ENCODE data around the gene ARL8A. TPM values are rescaled to one million over a fixed set of nuclear protein-coding genes. Genes with fewer than 3 reads are reported as not detected.
"Not testable (repeated sequence)": the region's sequence is repeated elsewhere in the genome, so short reads cannot be mapped to it uniquely, and the experiment has no call there.

ARL8A gene
- total RNA-seq, 1 experiment from 2014 or later, result 45.6 TPM

DNA sequence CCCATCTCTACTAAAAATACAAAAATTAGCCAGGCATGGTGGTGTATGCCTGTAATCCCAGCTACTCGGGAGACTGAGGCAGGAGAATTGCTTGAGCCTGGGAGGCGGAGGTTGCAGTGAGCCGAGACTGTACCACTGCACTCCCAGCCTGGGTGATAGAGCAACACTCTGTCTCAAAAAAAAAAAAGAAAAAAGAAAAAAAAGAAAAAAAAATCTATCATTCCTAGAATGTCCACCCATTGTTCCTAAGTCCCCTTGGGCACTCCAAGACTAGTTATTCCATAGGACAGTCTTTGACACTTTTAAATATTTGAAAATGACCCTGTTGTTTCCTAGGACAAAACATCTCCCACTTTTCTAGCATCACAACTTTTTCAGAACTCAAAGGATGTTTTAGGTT is 3.1 kb downstream of the ARL8A start:
- H3K4me3 ChIP-seq (replicated peaks in 1 of 2; ENCODE audit: low read depth in 1 of 2, low read length in 2 of 2); H2AFZ ChIP-seq (ENCODE audit: low read depth, low read length, poor library complexity, severe bottlenecking); H3K36me3 ChIP-seq (ENCODE audit: control insufficient read depth in 1 of 2, insufficient read depth in 2 of 2, low read length in 2 of 2); ATAC-seq; H3K9ac ChIP-seq (ENCODE audit: low read length); H3K9me3 ChIP-seq (ENCODE audit: control insufficient read depth in 1 of 2, insufficient read depth in 1 of 2, low read depth in 1 of 2, low read length in 2 of 2); H3K4me2 ChIP-seq (ENCODE audit: low read length); POLR2A ChIA-PET; CTCF ChIA-PET; H4K20me1 ChIP-seq (ENCODE audit: insufficient read depth); H3K27ac ChIP-seq (ENCODE audit: low read depth, low read length); H3K9me2 ChIP-seq (ENCODE audit: insufficient read depth); DNase-seq (ENCODE audit: low read depth, low spot score); H3K27me3 ChIP-seq (ENCODE audit: insufficient read depth, low read length); intact Hi-C loops (cut with micrococcal nuclease); BruUV-seq (replicated peaks): not testable (repeated sequence)
- Histone ChIP-seq H3K79me2 (ENCODE audit: insufficient read depth, low read length) (peaks cover 53% of the 10 kb centered on the region), H3K4me1 (ENCODE audit: control insufficient read depth in 1 of 2, insufficient read depth in 2 of 2, low read length in 2 of 2) (peaks cover 5 to 20% of the 10 kb centered on the region in 2 experiments; a peak in 3 of 4 replicates)
- RAD21 ChIA-PET (ENCODE audit: low non-redundant PET in 1 of 2, low total read pairs in 2 of 2, uncharacterized antibody in 2 of 2, unreplicated experiment in 2 of 2), result interaction anchor here in 1 of 2 experiments (0.7 kb wide), 1 partner anchor 141 kb away, joined by 3 read pairs; no protein-coding TSS in a partner anchor

DNA sequence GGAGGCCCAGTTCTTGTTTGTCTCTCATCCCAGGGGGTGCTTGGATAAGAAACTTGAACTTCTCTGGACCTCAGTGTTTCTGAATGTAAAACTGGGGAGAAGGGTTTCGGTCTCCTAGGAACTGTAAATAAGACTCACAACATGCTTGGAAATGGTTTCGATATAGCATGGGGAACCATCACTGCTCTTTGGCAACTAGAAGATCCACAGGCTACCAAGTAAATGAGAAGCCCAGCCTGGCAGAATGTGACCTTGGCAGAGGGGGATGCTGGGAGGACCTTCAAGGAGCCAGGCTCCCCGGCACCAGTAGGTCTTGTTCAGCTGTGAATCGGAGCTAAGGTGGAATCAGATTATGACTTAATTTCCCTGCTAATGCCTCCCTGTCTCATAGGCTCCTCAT is 3.7 kb downstream of the ARL8A start:
- ChIA-PET RAD21 (ENCODE audit: low non-redundant PET in 1 of 2, low total read pairs in 2 of 2, uncharacterized antibody in 2 of 2, unreplicated experiment in 2 of 2) (interaction anchor here in 1 of 2 experiments (0.7 kb wide), 1 partner anchor 140 kb away, joined by 3 read pairs; no protein-coding TSS in a partner anchor), CTCF (no interaction called here), POLR2A (no interaction called here)
- Histone ChIP-seq H3K9me3 (ENCODE audit: control insufficient read depth in 1 of 2, insufficient read depth in 1 of 2, low read depth in 1 of 2, low read length in 2 of 2) (no peaks in the 10 kb centered on the region), H3K79me2 (ENCODE audit: insufficient read depth, low read length) (peaks cover 53% of the 10 kb centered on the region), H3K27me3 (ENCODE audit: insufficient read depth, low read length) (no peaks in the 10 kb centered on the region), H3K27ac (ENCODE audit: low read depth, low read length) (no peak overlapping the region), H3K36me3 (ENCODE audit: control insufficient read depth in 1 of 2, insufficient read depth in 2 of 2, low read length in 2 of 2) (no peaks in the 10 kb centered on the region; a peak in 1 of 4 replicates), H2AFZ (ENCODE audit: low read depth, low read length, poor library complexity, severe bottlenecking) (no peak overlapping the region), H3K4me1 (ENCODE audit: control insufficient read depth in 1 of 2, insufficient read depth in 2 of 2, low read length in 2 of 2) (peaks cover 5 to 20% of the 10 kb centered on the region in 2 experiments; a peak in 3 of 4 replicates), H3K9ac (ENCODE audit: low read length) (no peak overlapping the region), H3K4me2 (ENCODE audit: low read length) (no peak overlapping the region), H3K4me3 (replicated peaks in 1 of 2; ENCODE audit: low read depth in 1 of 2, low read length in 2 of 2) (no peak overlapping the region), H3K9me2 (ENCODE audit: insufficient read depth) (no peaks in the 10 kb centered on the region), H4K20me1 (ENCODE audit: insufficient read depth) (no peaks in the 10 kb centered on the region)
- ATAC-seq, result no peak
- intact Hi-C loops (cut with micrococcal nuclease), result no loop called here
- DNase-seq (ENCODE audit: low read depth, low spot score), result no peak
- TSS peak; percentile 13 for BruUV-seq (replicated peaks)
- TF ChIP-seq CEBPB (IDR thresholded peaks at IDR 0.05; ENCODE audit: low read depth) (no peak), EZH2phosphoT487 (IDR thresholded peaks at IDR 0.05; ENCODE audit: borderline replicate concordance) (no peak), ZNF274 (IDR thresholded peaks at IDR 0.05; ENCODE audit: low read depth, low read length) (no peak), SRF (IDR thresholded peaks at IDR 0.05; ENCODE audit: low read depth) (no peak), JUND (IDR thresholded peaks at IDR 0.05) (no peak), POLR2A (IDR thresholded peaks at IDR 0.05; ENCODE audit: borderline replicate concordance, extremely low read depth, insufficient read depth, insufficient read length) (no peak), EZH2 (IDR thresholded peaks at IDR 0.05) (no peak), SIN3A (IDR thresholded peaks at IDR 0.05; ENCODE audit: low read depth) (no peak), CBX3 (IDR thresholded peaks at IDR 0.05; ENCODE audit: low read depth) (no peak)
- TF ChIP-seq, protein P1, sequence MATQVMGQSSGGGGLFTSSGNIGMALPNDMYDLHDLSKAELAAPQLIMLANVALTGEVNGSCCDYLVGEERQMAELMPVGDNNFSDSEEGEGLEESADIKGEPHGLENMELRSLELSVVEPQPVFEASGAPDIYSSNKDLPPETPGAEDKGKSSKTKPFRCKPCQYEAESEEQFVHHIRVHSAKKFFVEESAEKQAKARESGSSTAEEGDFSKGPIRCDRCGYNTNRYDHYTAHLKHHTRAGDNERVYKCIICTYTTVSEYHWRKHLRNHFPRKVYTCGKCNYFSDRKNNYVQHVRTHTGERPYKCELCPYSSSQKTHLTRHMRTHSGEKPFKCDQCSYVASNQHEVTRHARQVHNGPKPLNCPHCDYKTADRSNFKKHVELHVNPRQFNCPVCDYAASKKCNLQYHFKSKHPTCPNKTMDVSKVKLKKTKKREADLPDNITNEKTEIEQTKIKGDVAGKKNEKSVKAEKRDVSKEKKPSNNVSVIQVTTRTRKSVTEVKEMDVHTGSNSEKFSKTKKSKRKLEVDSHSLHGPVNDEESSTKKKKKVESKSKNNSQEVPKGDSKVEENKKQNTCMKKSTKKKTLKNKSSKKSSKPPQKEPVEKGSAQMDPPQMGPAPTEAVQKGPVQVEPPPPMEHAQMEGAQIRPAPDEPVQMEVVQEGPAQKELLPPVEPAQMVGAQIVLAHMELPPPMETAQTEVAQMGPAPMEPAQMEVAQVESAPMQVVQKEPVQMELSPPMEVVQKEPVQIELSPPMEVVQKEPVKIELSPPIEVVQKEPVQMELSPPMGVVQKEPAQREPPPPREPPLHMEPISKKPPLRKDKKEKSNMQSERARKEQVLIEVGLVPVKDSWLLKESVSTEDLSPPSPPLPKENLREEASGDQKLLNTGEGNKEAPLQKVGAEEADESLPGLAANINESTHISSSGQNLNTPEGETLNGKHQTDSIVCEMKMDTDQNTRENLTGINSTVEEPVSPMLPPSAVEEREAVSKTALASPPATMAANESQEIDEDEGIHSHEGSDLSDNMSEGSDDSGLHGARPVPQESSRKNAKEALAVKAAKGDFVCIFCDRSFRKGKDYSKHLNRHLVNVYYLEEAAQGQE (IDR thresholded peaks at IDR 0.05; ENCODE audit: low read depth), result no peak
- TF ChIP-seq, protein P2, sequence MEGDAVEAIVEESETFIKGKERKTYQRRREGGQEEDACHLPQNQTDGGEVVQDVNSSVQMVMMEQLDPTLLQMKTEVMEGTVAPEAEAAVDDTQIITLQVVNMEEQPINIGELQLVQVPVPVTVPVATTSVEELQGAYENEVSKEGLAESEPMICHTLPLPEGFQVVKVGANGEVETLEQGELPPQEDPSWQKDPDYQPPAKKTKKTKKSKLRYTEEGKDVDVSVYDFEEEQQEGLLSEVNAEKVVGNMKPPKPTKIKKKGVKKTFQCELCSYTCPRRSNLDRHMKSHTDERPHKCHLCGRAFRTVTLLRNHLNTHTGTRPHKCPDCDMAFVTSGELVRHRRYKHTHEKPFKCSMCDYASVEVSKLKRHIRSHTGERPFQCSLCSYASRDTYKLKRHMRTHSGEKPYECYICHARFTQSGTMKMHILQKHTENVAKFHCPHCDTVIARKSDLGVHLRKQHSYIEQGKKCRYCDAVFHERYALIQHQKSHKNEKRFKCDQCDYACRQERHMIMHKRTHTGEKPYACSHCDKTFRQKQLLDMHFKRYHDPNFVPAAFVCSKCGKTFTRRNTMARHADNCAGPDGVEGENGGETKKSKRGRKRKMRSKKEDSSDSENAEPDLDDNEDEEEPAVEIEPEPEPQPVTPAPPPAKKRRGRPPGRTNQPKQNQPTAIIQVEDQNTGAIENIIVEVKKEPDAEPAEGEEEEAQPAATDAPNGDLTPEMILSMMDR (IDR thresholded peaks at IDR 0.05 in 2 of 3, conservative IDR thresholded peaks at IDR 0.05 in 1 of 3; ENCODE audit: borderline replicate concordance in 1 of 3, insufficient read depth in 1 of 3, low read depth in 2 of 3, low read length in 2 of 3), result no peak
- TF ChIP-seq, protein P3, sequence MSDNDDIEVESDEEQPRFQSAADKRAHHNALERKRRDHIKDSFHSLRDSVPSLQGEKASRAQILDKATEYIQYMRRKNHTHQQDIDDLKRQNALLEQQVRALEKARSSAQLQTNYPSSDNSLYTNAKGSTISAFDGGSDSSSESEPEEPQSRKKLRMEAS (IDR thresholded peaks at IDR 0.05), result no peak
- TF ChIP-seq, protein P4, sequence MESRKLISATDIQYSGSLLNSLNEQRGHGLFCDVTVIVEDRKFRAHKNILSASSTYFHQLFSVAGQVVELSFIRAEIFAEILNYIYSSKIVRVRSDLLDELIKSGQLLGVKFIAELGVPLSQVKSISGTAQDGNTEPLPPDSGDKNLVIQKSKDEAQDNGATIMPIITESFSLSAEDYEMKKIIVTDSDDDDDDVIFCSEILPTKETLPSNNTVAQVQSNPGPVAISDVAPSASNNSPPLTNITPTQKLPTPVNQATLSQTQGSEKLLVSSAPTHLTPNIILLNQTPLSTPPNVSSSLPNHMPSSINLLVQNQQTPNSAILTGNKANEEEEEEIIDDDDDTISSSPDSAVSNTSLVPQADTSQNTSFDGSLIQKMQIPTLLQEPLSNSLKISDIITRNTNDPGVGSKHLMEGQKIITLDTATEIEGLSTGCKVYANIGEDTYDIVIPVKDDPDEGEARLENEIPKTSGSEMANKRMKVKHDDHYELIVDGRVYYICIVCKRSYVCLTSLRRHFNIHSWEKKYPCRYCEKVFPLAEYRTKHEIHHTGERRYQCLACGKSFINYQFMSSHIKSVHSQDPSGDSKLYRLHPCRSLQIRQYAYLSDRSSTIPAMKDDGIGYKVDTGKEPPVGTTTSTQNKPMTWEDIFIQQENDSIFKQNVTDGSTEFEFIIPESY (IDR thresholded peaks at IDR 0.05; ENCODE audit: extremely low read depth, insufficient replicate concordance, low read length), result no peak
